Measurements from ENCODE around the gene TSHZ2.

Gene TSHZ2

GRCh38 chr20:53262365-53262764, 290.2 kb downstream of the TSHZ2 start:
- 85 to 98% methylated on average over 4 to 7 of the region's 7 CpGs for WGBS, 2 experiments (ENCODE audit: insufficient coverage in 2 of 2)
- no peak overlapping the region for H3K27ac ChIP-seq (ENCODE audit: low read depth, low read length, severe bottlenecking)
- no peaks in the 10 kb centered on the region for H3K36me3 ChIP-seq (ENCODE audit: control insufficient read depth, insufficient read depth, low read length)
- H3K4me1 ChIP-seq (ENCODE audit: control insufficient read depth, insufficient read depth, low read length, poor library complexity, severe bottlenecking): no peaks in the 10 kb centered on the region
- H3K4me3 ChIP-seq (ENCODE audit: extremely low read depth, insufficient read depth, low read length, poor library complexity, severe bottlenecking): no peak overlapping the region
- no peaks in the 10 kb centered on the region for H3K9me3 ChIP-seq (ENCODE audit: control insufficient read depth, low read length)

- H3K4me1 ChIP-seq (ENCODE audit: control insufficient read depth, insufficient read depth, low read length, poor library complexity, severe bottlenecking): no peaks in the 10 kb centered on the region
- 82 to 89% methylated on average over 3 to 5 of the region's 8 CpGs for WGBS, 2 experiments (ENCODE audit: insufficient coverage in 2 of 2)
- H3K27ac ChIP-seq (ENCODE audit: low read depth, low read length, severe bottlenecking): no peak overlapping the region
- H3K9me3 ChIP-seq (ENCODE audit: control insufficient read depth, low read length): no peaks in the 10 kb centered on the region
- H3K36me3 ChIP-seq (ENCODE audit: control insufficient read depth, insufficient read depth, low read length): no peaks in the 10 kb centered on the region
- no peak overlapping the region for H3K4me3 ChIP-seq (ENCODE audit: extremely low read depth, insufficient read depth, low read length, poor library complexity, severe bottlenecking)
Measured at GRCh38 chr20:53263554-53264438, 291.6 kb downstream of the TSHZ2 start.

GRCh38 chr20:53264604-53265003, 292.4 kb downstream of the TSHZ2 start:
- no peaks in the 10 kb centered on the region for H3K9me3 ChIP-seq (ENCODE audit: control insufficient read depth, low read length)
- WGBS, 2 experiments (ENCODE audit: insufficient coverage in 2 of 2): 74 to 81% methylated on average over 2 of the region's 3 CpGs
- no peak overlapping the region for H3K27ac ChIP-seq (ENCODE audit: low read depth, low read length, severe bottlenecking)

GRCh38 chr20:53265304-53265875, 293.2 kb downstream of the TSHZ2 start:
- H3K4me1 ChIP-seq (ENCODE audit: control insufficient read depth, insufficient read depth, low read length, poor library complexity, severe bottlenecking): no peaks in the 10 kb centered on the region
- WGBS, 2 experiments (ENCODE audit: insufficient coverage in 2 of 2): 68 to 100% methylated on average over 1 to 5 of the region's 8 CpGs
- H3K36me3 ChIP-seq (ENCODE audit: control insufficient read depth, insufficient read depth, low read length): no peaks in the 10 kb centered on the region
- H3K9me3 ChIP-seq (ENCODE audit: control insufficient read depth, low read length): no peaks in the 10 kb centered on the region
- no peak overlapping the region for H3K4me3 ChIP-seq (ENCODE audit: extremely low read depth, insufficient read depth, low read length, poor library complexity, severe bottlenecking)
- H3K27ac ChIP-seq (ENCODE audit: low read depth, low read length, severe bottlenecking): no peak overlapping the region

More at GRCh38 chr20:53264604-53265003, 292.4 kb downstream of the TSHZ2 start:
- H3K4me3 ChIP-seq (ENCODE audit: extremely low read depth, insufficient read depth, low read length, poor library complexity, severe bottlenecking): no peak overlapping the region
- H3K36me3 ChIP-seq (ENCODE audit: control insufficient read depth, insufficient read depth, low read length): no peaks in the 10 kb centered on the region
- no peaks in the 10 kb centered on the region for H3K4me1 ChIP-seq (ENCODE audit: control insufficient read depth, insufficient read depth, low read length, poor library complexity, severe bottlenecking)

DNA sequence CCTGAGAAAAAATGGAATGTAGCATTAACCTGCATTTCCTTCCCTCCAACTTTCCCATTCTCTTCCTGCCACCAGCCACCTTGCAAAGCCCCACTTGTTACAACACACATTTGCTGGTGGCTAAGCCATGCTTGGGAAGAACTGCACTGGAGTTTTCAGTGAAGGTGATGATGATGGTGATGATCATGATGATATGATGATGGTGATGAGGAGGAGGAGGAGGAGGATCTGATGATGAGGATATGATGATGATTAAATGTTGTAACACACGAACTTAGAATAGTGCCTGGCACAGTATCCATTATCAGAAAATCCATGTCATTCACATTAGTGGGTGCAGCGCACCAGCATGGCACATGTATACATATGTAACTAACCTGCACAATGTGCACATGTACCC, 297.2 kb downstream of the TSHZ2 start:
- no peaks in the 10 kb centered on the region for H3K4me1 ChIP-seq (ENCODE audit: control insufficient read depth, insufficient read depth, low read length, poor library complexity, severe bottlenecking)
- H3K27ac ChIP-seq (ENCODE audit: low read depth, low read length, severe bottlenecking): no peak overlapping the region
- 100% methylated on average over 1 of the region's 2 CpGs; no CpG with 5 or more reads in 1 of the 2 experiments for WGBS, 2 experiments (ENCODE audit: insufficient coverage in 2 of 2)
- H3K4me3 ChIP-seq (ENCODE audit: extremely low read depth, insufficient read depth, low read length, poor library complexity, severe bottlenecking): no peak overlapping the region
- no peaks in the 10 kb centered on the region for H3K36me3 ChIP-seq (ENCODE audit: control insufficient read depth, insufficient read depth, low read length)
- no peaks in the 10 kb centered on the region for H3K9me3 ChIP-seq (ENCODE audit: control insufficient read depth, low read length)

- Histone ChIP-seq H3K36me3 (ENCODE audit: control insufficient read depth, insufficient read depth, low read length) (no peaks in the 10 kb centered on the region), H3K27ac (ENCODE audit: low read depth, low read length, severe bottlenecking) (no peak overlapping the region)
- 73 to 94% methylated on average over 3 to 5 of the region's 5 CpGs for WGBS, 2 experiments (ENCODE audit: insufficient coverage in 2 of 2)
Measured at GRCh38 chr20:53270792-53271375, 298.7 kb downstream of the TSHZ2 start.

DNA sequence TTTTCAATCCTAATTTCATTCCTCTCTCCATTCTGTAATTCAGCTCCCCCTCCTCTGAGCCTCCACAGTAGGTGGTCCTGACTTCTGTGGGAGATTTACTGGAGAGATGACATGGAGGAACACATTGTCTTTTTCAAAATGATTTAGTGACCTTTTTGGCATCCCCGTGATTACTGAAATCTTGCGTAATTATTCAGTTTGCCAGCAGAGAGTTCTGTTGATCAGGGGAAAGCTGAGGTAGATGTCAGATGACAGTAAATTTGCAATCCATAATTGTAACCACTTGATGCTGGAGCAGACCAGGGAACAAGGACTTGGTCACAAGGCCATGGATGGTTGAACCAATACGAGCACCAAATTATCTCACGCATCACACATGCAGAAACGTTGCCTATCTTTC, 302.2 kb downstream of the TSHZ2 start:
- no peaks in the 10 kb centered on the region for H3K4me1 ChIP-seq (ENCODE audit: control insufficient read depth, insufficient read depth, low read length, poor library complexity, severe bottlenecking)
- WGBS, 2 experiments (ENCODE audit: insufficient coverage in 2 of 2): 93 to 96% methylated on average over 5 of the region's 5 CpGs
- H3K4me3 ChIP-seq (ENCODE audit: extremely low read depth, insufficient read depth, low read length, poor library complexity, severe bottlenecking): no peak overlapping the region
- no peaks in the 10 kb centered on the region for H3K9me3 ChIP-seq (ENCODE audit: control insufficient read depth, low read length)
- H3K27ac ChIP-seq (ENCODE audit: low read depth, low read length, severe bottlenecking): no peak overlapping the region
- no peaks in the 10 kb centered on the region for H3K36me3 ChIP-seq (ENCODE audit: control insufficient read depth, insufficient read depth, low read length)

More at GRCh38 chr20:53270792-53271375, 298.7 kb downstream of the TSHZ2 start:
- no peaks in the 10 kb centered on the region for H3K9me3 ChIP-seq (ENCODE audit: control insufficient read depth, low read length)
- H3K4me1 ChIP-seq (ENCODE audit: control insufficient read depth, insufficient read depth, low read length, poor library complexity, severe bottlenecking): no peaks in the 10 kb centered on the region
- no peak overlapping the region for H3K4me3 ChIP-seq (ENCODE audit: extremely low read depth, insufficient read depth, low read length, poor library complexity, severe bottlenecking)

DNA sequence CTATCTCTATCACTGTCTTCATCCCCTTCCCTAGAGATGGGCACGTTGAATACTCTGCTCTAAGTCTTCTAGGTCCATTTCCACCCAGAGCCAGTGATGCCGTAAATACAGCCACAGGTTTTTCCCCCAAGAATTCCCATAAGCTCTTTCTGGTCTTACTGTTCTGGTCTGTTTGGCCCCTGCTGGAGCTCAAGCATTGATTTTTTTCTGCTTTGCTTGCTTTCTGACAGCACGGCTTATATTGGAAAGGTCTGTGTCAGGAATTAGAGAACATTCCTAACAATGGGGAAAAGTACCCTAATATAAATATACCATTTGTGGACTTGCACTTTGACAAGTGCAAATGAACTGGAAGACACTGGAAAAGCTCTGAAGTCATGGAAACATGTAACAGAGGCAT, 302.6 kb downstream of the TSHZ2 start:
- WGBS, 2 experiments (ENCODE audit: insufficient coverage in 2 of 2): 62 to 71% methylated on average over 2 of the region's 3 CpGs
- no peak overlapping the region for H3K27ac ChIP-seq (ENCODE audit: low read depth, low read length, severe bottlenecking)
- H3K4me3 ChIP-seq (ENCODE audit: extremely low read depth, insufficient read depth, low read length, poor library complexity, severe bottlenecking): no peak overlapping the region
- H3K4me1 ChIP-seq (ENCODE audit: control insufficient read depth, insufficient read depth, low read length, poor library complexity, severe bottlenecking): no peaks in the 10 kb centered on the region
- H3K9me3 ChIP-seq (ENCODE audit: control insufficient read depth, low read length): no peaks in the 10 kb centered on the region
- no peaks in the 10 kb centered on the region for H3K36me3 ChIP-seq (ENCODE audit: control insufficient read depth, insufficient read depth, low read length)

GRCh38 chr20:53276143-53276542, 304.0 kb downstream of the TSHZ2 start:
- H3K27ac ChIP-seq (ENCODE audit: low read depth, low read length, severe bottlenecking): no peak overlapping the region
- H3K36me3 ChIP-seq (ENCODE audit: control insufficient read depth, insufficient read depth, low read length): no peaks in the 10 kb centered on the region
- no peaks in the 10 kb centered on the region for H3K4me1 ChIP-seq (ENCODE audit: control insufficient read depth, insufficient read depth, low read length, poor library complexity, severe bottlenecking)
- H3K4me3 ChIP-seq (ENCODE audit: extremely low read depth, insufficient read depth, low read length, poor library complexity, severe bottlenecking): no peak overlapping the region
- H3K9me3 ChIP-seq (ENCODE audit: control insufficient read depth, low read length): no peaks in the 10 kb centered on the region
- 91 to 94% methylated on average over 2 of the region's 3 CpGs for WGBS, 2 experiments (ENCODE audit: insufficient coverage in 2 of 2)

DNA sequence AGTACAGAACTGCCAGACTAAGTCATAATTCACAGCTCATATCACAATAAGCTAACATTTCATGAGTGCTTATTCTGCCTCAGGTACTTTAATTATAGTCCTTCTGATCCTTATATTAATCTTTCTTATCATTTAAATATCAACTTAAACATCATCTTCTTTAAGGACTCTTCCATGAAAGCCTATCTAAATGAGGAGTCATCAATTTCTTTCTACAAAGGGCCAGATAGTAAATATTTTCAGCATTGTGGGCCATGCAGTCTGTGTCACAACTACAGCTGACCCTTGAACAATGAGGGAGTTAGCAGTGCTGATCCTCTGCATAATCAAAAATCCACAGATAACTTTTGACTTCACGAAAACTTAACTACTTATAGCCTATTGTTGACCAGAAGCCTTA, 306.4 kb downstream of the TSHZ2 start:
- H3K27ac ChIP-seq (ENCODE audit: low read depth, low read length, severe bottlenecking): no peak overlapping the region
- no CpG with 5 or more reads among the region's 1 CpG for WGBS, 2 experiments (ENCODE audit: insufficient coverage in 2 of 2)
- H3K9me3 ChIP-seq (ENCODE audit: control insufficient read depth, low read length): no peaks in the 10 kb centered on the region

More for the DNA sequence above, 306.4 kb downstream of the TSHZ2 start:
- no peaks in the 10 kb centered on the region for H3K36me3 ChIP-seq (ENCODE audit: control insufficient read depth, insufficient read depth, low read length)
- H3K4me1 ChIP-seq (ENCODE audit: control insufficient read depth, insufficient read depth, low read length, poor library complexity, severe bottlenecking): no peaks in the 10 kb centered on the region
- H3K4me3 ChIP-seq (ENCODE audit: extremely low read depth, insufficient read depth, low read length, poor library complexity, severe bottlenecking): no peak overlapping the region
